Adipocyte (in vitro differentiated cells): Measurements from ENCODE around the gene PATZ1.

Experiments
- DNase-seq: peaks from one replicate; pipeline ENCODE4 v3.0.0-alpha.2; 2015; ENCODE audit warnings: low read depth
- H3K27me3 ChIP-seq: replicated peaks from 2 replicates; pipeline ENCODE4 v1.7.0; 2013; ENCODE audit warnings: mild to moderate bottlenecking, low read length, moderate library complexity; ENCODE audit not compliant: control insufficient read depth, insufficient read depth
- H3K36me3 ChIP-seq: 2 replicates; pipeline ENCODE4 v1.7.0; 2013; ENCODE audit warnings: low read length, mild to moderate bottlenecking, moderate library complexity; ENCODE audit not compliant: control insufficient read depth, insufficient read depth, severe bottlenecking
- H3K4me1 ChIP-seq: 2 replicates; pipeline ENCODE4 v1.7.0; 2013; ENCODE audit warnings: mild to moderate bottlenecking, low read length, moderate library complexity; ENCODE audit not compliant: control insufficient read depth, insufficient read depth
- H3K4me3 ChIP-seq: 2 replicates; pipeline ENCODE4 v1.7.0; 2013; ENCODE audit warnings: mild to moderate bottlenecking, low read length, moderate library complexity
- H3K9ac ChIP-seq: 2 replicates; pipeline ENCODE4 v1.7.0; 2013; ENCODE audit warnings: mild to moderate bottlenecking, low read length, moderate library complexity
- H3K9me3 ChIP-seq: 2 replicates; pipeline ENCODE4 v1.7.0; 2013; ENCODE audit warnings: mild to moderate bottlenecking, low read length, moderate library complexity; ENCODE audit not compliant: control insufficient read depth

Gene PATZ1

DNA sequence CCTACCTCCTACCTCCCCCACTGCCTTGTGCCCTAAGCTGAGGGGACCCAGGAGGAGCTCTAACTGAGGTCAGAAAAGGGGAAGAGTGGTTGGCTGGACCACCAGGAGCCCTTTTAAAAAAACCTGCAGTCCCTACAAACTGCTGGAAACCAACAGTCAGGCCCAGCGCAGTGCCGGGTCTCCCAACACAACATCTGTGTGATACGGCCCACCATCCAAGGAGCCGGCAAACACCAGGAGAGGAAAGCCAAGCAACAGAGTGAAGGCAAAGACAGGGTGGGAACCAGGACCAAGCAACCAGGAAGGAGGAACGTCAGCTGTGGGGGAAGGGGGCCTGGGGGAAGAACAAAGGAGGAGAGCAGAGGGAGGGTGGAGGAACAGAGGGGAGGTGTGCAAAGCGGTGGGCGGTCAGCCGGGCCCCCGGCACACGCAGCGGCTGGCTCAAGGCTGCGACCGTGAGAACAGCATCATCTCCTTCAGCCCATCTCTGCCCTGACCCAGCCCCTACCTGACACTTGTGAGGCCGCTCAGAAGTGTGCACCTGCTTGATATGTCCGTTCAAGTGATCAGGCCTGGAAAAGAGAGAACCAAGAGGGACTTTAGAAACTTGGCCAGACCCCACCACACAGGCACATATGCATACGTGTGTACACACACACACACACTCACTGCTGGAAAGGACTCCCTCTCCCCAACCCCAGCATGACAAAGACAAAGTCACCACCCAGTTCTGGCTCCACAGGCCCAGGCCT, 3.6 kb downstream of the PATZ1 start:
- peaks cover 25% of the 10 kb centered on the region for H3K4me1 ChIP-seq
- H3K27me3 ChIP-seq, result no peaks in the 10 kb centered on the region
- no peaks in the 10 kb centered on the region for H3K9me3 ChIP-seq
- H3K9ac ChIP-seq, result no peak overlapping the region
- peaks cover 25% of the 10 kb centered on the region for H3K36me3 ChIP-seq
- no peak for DNase-seq
- no peak overlapping the region for H3K4me3 ChIP-seq

DNA sequence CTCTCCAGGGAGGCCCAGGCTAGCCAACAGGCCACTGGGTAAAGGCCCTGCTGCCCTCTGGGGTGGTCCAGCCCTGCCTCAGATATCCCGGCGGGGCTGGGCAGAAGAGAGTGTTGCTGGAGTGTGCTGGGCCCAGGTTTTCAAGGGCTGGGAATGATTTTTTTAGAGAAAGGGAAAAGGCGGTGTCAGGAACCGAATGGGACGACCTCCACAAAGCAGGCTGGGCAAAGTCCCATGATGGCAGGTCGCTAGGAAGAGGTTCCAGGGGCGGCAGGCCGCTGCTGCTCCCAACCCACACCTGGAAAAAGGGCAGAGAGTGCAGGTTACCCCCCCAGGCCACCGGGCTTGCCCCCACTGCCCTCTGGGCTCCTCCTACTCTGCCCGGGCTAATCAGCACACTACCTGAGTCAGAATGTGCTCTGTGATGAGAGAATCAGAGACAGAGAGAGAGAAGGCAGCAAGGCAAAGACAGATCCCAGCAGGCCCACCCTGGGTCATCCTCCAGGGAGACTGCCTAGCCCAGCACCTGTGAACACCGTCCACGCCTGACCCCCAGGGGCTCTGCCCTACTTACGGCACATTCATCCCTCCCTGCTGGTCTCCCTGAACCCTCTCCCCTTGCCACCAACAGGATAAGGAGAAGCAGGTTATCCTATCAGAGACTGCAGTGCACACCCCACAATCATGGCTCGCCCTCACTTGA, 4.6 kb downstream of the PATZ1 start:
- no peak overlapping the region for H3K4me3 ChIP-seq
- H3K9me3 ChIP-seq, result no peaks in the 10 kb centered on the region
- peaks cover 18% of the 10 kb centered on the region for H3K4me1 ChIP-seq
- H3K27me3 ChIP-seq, result no peaks in the 10 kb centered on the region
- no peak overlapping the region for H3K9ac ChIP-seq
- H3K36me3 ChIP-seq, result peaks cover 31% of the 10 kb centered on the region
- DNase-seq, result no peak

DNA sequence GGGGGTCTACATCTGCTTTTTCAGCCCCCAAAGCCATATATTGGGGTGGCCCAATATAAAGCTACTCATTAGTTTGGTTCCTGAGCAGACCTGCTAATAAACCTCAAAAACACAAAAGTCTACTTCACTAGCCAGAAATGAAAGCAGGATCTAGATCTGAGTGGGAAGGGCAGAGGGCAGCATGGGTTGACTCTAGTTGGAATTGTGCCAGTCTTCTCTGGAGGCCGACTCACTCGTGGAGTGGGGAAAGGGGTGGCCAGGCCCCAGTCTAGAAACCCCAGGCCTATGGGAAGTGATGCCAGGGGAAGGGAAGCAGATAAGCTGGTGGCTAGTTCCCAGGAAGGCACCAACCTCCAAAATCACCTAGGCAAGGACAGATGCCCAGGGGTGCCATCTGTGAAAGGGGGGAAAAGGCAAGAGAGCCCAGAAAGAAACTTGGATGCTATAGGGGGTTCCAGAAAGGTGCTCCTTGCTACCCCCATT, 5.3 kb downstream of the PATZ1 start:
- Histone ChIP-seq H3K27me3 (no peaks in the 10 kb centered on the region), H3K36me3 (peaks cover 31% of the 10 kb centered on the region), H3K9me3 (no peaks in the 10 kb centered on the region), H3K9ac (no peak overlapping the region), H3K4me1 (peaks cover 18% of the 10 kb centered on the region), H3K4me3 (no peak overlapping the region)
- no peak for DNase-seq

DNA sequence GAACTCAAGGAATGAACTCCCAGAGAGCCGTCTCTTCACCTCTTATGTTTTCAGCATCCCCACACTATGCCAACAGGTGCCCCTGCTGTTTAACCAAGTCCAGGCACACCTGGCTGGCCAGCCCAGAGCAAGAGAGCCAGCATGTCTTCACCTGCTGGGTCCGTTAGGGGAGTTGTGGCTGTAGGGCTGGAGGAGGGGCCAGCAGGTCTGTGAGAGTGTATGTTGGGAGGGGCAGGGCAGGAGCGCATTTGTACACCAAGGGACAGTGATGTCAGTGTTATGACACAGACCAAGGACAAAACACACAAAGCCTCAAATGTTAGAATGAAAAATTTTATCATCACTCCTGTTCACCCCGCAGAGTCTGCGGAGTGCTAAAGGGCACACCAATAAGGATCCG, 5.8 kb downstream of the PATZ1 start:
- no peaks in the 10 kb centered on the region for H3K9me3 ChIP-seq
- DNase-seq, result no peak
- no peak overlapping the region for H3K4me3 ChIP-seq
- H3K36me3 ChIP-seq, result peaks cover 35% of the 10 kb centered on the region
- H3K27me3 ChIP-seq, result no peaks in the 10 kb centered on the region
- H3K4me1 ChIP-seq, result peaks cover 18% of the 10 kb centered on the region
- H3K9ac ChIP-seq, result no peak overlapping the region

DNA sequence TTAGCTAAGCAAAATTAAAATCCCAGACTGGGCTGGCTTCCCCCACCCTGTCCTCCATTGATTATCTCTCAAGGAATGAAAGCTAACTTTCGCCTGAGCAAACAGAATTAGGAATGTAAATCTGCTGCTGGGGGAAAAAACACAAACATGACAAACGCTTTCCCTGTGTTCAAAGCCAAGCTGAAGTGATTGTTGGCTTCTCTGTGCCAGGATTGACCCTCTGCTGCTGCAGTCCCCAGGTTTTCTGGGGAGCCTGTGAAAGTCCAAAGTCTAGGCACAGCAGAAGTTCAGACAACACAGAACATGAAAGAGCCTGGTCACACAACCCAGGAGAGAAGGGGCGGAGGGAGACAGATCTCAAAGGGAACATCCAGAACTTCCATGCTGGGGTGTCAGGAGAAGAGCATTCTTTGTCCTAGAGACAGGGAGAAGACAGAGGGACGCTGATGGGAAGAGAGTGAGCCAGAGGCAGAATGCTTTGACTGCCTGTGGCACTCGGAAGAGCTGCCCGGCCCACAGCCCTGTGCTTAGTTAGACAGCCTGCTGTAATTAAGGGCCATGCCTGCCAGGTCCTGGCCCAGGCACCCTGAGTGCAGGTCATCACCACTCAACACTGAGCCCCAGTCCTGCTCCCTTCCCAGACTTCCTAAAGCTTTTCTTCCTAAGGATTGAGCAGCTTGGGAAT, 6.9 kb downstream of the PATZ1 start:
- Histone ChIP-seq H3K4me1 (peaks cover 14% of the 10 kb centered on the region), H3K4me3 (no peak overlapping the region), H3K36me3 (peaks cover 46% of the 10 kb centered on the region), H3K9ac (no peak overlapping the region), H3K27me3 (no peaks in the 10 kb centered on the region), H3K9me3 (no peaks in the 10 kb centered on the region)
- DNase-seq, result no peak

DNA sequence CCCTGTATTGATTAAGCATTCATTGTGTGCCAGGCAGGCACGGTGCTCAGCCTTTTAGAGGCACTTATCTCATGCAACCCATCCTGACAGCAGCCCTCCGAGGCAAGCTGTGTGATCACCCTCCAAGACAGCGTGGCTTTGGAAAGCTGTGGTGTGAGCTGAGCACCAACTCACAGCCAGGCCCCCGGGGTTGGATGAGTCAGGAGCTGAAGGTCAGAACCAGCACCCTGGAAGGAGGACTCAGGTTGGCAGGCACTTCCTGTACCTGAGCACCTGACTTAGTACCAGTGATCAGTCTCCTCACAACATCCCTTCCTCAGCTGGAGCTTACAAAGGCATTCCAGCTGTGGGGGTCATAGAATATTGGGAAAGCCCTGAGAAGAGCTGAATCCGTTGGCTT, 9.0 kb downstream of the PATZ1 start:
- Histone ChIP-seq H3K27me3 (no peaks in the 10 kb centered on the region), H3K4me3 (no peak overlapping the region), H3K4me1 (peaks cover 11% of the 10 kb centered on the region), H3K9ac (no peak overlapping the region), H3K36me3 (peaks cover 48% of the 10 kb centered on the region), H3K9me3 (no peaks in the 10 kb centered on the region)
- no peak for DNase-seq

DNA sequence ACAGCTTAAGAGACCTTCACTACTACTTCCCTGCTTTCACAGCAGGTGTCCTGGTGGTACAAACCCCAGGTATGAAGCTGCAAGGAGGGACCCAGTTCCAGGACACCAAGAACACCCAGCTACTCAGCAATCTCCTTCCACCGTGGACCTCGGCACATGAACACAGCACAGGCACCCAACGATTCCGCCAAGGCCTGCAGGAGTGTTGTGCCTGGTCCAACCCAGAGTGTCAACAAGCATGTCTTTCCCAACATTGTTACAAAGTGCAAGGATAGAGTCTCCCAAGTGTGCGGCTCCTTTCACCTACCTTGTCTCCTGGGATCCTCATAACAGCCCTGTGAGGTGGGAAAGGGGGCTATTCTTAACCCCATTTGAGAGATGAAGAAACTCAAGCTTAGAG, 11.8 kb downstream of the PATZ1 start:
- Histone ChIP-seq H3K9me3 (no peaks in the 10 kb centered on the region), H3K36me3 (peaks cover 35% of the 10 kb centered on the region), H3K27me3 (no peaks in the 10 kb centered on the region), H3K4me1 (peaks cover 18% of the 10 kb centered on the region), H3K4me3 (no peak overlapping the region), H3K9ac (no peak overlapping the region)
- DNase-seq, result no peak

DNA sequence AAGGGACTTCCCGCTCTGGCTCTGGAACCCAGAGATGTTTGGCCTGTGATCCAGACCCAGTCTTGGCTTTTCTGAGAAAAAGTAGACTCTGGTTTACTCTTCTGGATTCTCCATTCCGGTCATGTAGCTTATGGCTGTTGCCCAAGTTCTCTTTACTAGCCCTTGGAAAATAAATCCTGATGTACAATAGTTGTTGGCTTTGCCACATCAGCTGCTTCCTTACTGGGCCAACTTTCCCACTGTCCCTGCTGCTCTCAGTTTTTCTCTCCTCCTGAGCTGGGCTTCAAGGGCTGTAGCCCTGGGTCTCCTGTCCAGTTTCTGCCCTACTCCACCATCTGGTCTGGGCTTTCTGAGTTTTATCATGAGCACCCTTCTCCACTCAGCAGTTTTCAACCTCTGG, 12.5 kb downstream of the PATZ1 start:
- H3K4me3 ChIP-seq, result no peak overlapping the region
- H3K36me3 ChIP-seq, result peaks cover 35% of the 10 kb centered on the region
- H3K4me1 ChIP-seq, result peaks cover 18% of the 10 kb centered on the region

DNA sequence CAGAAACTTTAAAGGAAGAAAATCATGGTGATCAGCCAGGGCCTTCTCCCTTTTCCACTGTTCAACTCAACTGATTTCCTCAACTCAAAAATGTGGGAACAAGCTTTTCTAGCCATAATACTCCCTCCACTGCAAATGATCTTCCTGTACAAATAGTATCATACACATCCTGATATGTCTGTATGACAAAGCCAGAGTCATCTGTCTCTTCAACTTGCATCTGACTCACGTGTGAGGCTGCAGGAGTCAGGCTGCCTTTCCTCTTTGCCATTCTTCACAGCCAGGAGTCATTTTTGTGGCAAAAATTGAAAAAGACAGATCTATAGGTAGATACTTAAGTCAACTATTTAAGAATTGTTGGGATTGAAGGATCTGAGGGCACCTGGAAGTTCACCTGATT, 13.3 kb downstream of the PATZ1 start:
- peaks cover 35% of the 10 kb centered on the region for H3K36me3 ChIP-seq
- DNase-seq, result no peak

More for the DNA sequence above, 12.5 kb downstream of the PATZ1 start:
- no peaks in the 10 kb centered on the region for H3K27me3 ChIP-seq
- H3K9ac ChIP-seq, result no peak overlapping the region
- no peaks in the 10 kb centered on the region for H3K9me3 ChIP-seq
- DNase-seq, result no peak

DNA sequence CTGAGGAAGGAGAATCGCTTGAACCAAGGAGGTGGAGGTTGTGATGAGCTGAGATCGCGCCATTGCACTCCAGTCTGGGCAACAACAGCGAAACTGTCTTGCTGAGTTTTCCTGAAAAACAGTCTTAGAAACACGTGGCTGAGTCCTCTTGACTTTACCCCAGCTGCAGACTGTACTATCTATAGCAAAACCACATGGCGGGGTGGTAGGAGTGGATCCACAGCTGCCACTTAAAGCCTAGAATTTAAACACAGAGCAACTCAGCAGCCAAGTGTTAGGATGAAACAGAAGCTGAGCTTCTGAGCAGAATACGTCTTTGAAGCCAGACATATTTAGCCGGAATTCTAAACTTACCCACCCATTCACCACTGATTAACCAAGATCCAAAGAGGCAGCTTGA, 14.1 kb downstream of the PATZ1 start:
- H3K9ac ChIP-seq, result no peak overlapping the region
- H3K36me3 ChIP-seq, result peaks cover 30% of the 10 kb centered on the region
- no peak overlapping the region for H3K4me3 ChIP-seq
- DNase-seq, result no peak
- peaks cover 26% of the 10 kb centered on the region for H3K4me1 ChIP-seq
- H3K27me3 ChIP-seq, result no peaks in the 10 kb centered on the region
- no peaks in the 10 kb centered on the region for H3K9me3 ChIP-seq

More for the DNA sequence above, 13.3 kb downstream of the PATZ1 start:
- no peak overlapping the region for H3K4me3 ChIP-seq
- no peaks in the 10 kb centered on the region for H3K9me3 ChIP-seq
- peaks cover 22% of the 10 kb centered on the region for H3K4me1 ChIP-seq
- no peak overlapping the region for H3K9ac ChIP-seq
- no peaks in the 10 kb centered on the region for H3K27me3 ChIP-seq

DNA sequence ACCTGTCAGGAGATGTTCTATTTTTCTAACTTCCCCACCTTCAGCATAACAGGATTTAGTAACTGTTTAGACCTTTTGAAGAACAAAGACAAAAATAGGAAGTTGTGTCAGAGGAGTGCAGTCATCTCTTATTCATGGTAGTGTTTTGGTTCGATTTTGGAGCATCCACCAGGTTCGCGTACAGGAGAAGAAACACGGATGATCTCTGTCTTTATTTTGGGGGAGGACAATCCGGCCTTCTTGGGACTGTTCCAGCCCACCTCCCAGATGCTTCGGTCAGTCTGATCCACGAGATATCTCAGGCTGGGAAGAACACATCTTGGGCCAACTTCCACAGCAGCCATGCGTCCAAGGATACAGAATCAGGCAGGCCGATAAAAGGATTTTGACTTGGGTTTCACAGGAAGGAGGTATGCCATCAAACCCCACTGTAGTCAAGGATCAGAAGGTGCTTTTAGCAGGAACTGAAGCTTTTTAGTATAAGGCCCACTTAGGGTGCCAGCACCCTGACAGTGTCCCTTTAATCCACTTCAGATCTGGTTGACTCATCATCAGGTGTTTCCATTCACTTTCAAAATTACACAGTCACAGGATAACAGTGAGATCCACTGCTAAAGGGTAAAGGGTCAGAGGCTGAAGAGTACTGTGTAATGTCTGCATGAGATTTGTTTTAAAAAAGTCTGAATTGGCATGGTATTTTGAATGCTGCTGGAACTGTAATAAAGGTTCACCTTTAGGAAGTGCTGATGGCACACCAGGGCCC, 16.5 kb downstream of the PATZ1 start:
- H3K9me3 ChIP-seq, result no peaks in the 10 kb centered on the region
- no peak for DNase-seq
- no peak overlapping the region for H3K4me3 ChIP-seq
- H3K4me1 ChIP-seq, result peaks cover 26% of the 10 kb centered on the region
- no peaks in the 10 kb centered on the region for H3K27me3 ChIP-seq
- H3K9ac ChIP-seq, result no peak overlapping the region
- H3K36me3 ChIP-seq, result peaks cover 38% of the 10 kb centered on the region
